PC-3 (cell line): ENCODE measurements around the gene CCSER2.

Experiments
- EZH2phosphoT487 ChIP-seq: fragments of 300-600 bp; sonication (generic); IDR thresholded peaks from 2 replicates; pipeline ENCODE4 v1.6.1; 2018; ENCODE audit warnings: mild to moderate bottlenecking, antibody characterized with exemption, low read length, borderline replicate concordance
- TF ChIP-seq, protein P1 (sequence below): fragments of 300-600 bp; sonication (generic); conservative IDR thresholded peaks from 2 replicates; pipeline ENCODE4 v1.5.1; 2017; ENCODE audit warnings: antibody characterized with exemption, low read depth, mild to moderate bottlenecking, low read length

DNA sequence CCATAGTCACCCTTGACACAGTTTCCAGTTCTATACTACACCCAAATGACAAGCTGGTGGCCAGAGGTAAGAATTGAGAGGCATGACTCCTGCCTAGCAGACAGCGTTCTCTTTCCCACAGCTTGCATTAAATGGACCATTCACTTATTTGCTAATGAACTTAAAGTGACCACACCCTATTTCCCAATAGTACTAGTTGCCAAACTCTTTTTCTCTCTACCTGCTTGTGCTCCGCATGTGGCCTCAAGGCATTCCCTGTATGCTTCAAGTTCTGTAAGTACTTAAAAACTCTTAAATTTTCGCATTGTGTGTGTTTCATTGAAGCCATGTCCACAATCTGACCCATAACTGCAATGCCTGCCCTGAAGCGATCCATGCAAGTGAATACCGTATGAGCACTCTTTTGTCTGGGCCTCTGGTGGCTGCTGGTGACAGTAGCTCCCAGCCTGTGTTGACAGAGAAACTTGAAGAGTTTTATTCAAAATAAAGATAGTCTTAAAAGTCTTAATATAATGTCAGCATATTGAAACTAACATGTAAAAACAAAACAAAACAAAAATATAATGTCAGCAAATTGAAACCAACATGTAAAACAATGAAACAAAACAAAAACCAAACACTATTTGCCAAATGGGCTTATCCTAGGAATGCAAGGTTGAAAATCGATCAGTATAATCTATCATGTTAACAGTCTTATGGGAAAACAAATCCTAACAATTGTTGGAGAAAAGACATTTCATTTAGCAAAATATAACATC lies 73.6 kb downstream of the CCSER2 start:
- no peak for TF ChIP-seq EZH2phosphoT487
- TF ChIP-seq, protein P1, sequence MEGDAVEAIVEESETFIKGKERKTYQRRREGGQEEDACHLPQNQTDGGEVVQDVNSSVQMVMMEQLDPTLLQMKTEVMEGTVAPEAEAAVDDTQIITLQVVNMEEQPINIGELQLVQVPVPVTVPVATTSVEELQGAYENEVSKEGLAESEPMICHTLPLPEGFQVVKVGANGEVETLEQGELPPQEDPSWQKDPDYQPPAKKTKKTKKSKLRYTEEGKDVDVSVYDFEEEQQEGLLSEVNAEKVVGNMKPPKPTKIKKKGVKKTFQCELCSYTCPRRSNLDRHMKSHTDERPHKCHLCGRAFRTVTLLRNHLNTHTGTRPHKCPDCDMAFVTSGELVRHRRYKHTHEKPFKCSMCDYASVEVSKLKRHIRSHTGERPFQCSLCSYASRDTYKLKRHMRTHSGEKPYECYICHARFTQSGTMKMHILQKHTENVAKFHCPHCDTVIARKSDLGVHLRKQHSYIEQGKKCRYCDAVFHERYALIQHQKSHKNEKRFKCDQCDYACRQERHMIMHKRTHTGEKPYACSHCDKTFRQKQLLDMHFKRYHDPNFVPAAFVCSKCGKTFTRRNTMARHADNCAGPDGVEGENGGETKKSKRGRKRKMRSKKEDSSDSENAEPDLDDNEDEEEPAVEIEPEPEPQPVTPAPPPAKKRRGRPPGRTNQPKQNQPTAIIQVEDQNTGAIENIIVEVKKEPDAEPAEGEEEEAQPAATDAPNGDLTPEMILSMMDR = no peak
